HepG2 (cell line): ENCODE measurements around the gene MAN2A2. TPM values are rescaled to one million over a fixed set of nuclear protein-coding genes. Genes with fewer than 3 reads are reported as not detected.
A peak's percentile ranks its signal among the peaks of the same experiment; 100 is the strongest.

Experiments
- ESRRA ChIP-seq: sonication (generic); formaldehyde crosslinking; IDR thresholded peaks from 2 replicates; pipeline ENCODE4 v1.5.1; 2020; ENCODE audit warnings: mild to moderate bottlenecking, low read depth, missing genetic modification reagents
- GLMP ChIP-seq: sonication (generic); formaldehyde crosslinking; IDR thresholded peaks from 2 replicates; pipeline ENCODE4 v1.9.0; 2021; ENCODE audit warnings: missing genetic modification reagents, mild to moderate bottlenecking, borderline replicate concordance
- HOMEZ ChIP-seq: IDR thresholded peaks from 2 replicates; pipeline ENCODE4 v1.6.1; 2016; ENCODE audit warnings: low read depth
- RBM39 ChIP-seq: fragments of 200-400 bp; formaldehyde crosslinking; IDR thresholded peaks from one replicate; pipeline ENCODE4 v1.6.1; 2018; ENCODE audit warnings: antibody characterized with exemption, mild to moderate bottlenecking, low read depth, low read length; ENCODE audit not compliant: poor library complexity, severe bottlenecking
- ZHX2 ChIP-seq, 2 experiments: sonication (generic) in 1 of 2; formaldehyde crosslinking in 1 of 2; IDR thresholded peaks; 2 replicates each; pipeline versions ENCODE4 v1.6.1 to v1.9.0; 2014 to 2022; ENCODE audit warnings: antibody characterized with exemption in 1 of 2, borderline replicate concordance in 1 of 2, inconsistent platforms in 1 of 2, low read depth in 1 of 2, missing genetic modification reagents in 1 of 2
- ZMAT5 ChIP-seq: sonication (generic); formaldehyde crosslinking; IDR thresholded peaks from 2 replicates; pipeline ENCODE4 v1.5.0; 2020; ENCODE audit warnings: mild to moderate bottlenecking, low read depth, missing genetic modification reagents, borderline replicate concordance
- ZNF160 ChIP-seq: sonication (generic); formaldehyde crosslinking; IDR thresholded peaks from 2 replicates; pipeline ENCODE4 v1.8.0; 2022; ENCODE audit warnings: mild to moderate bottlenecking, inconsistent platforms, missing genetic modification reagents
- ZNF280D ChIP-seq: sonication (generic); formaldehyde crosslinking; IDR thresholded peaks from 2 replicates; pipeline ENCODE4 v1.5.1; 2020; ENCODE audit warnings: mild to moderate bottlenecking, missing genetic modification reagents
- ZNF343 ChIP-seq: sonication (generic); formaldehyde crosslinking; IDR thresholded peaks from 2 replicates; pipeline ENCODE4 v1.4.0; 2020; ENCODE audit warnings: mild to moderate bottlenecking, missing genetic modification reagents
- ZNF567 ChIP-seq: sonication (generic); formaldehyde crosslinking; IDR thresholded peaks from 2 replicates; pipeline ENCODE4 v1.8.1; 2023; ENCODE audit warnings: mild to moderate bottlenecking, missing genetic modification reagents, borderline replicate concordance
- ZNF580 ChIP-seq: IDR thresholded peaks from 2 replicates; pipeline ENCODE4 v1.6.1; 2016; ENCODE audit warnings: low read depth, borderline replicate concordance
- ZNF660 ChIP-seq: sonication (generic); formaldehyde crosslinking; IDR thresholded peaks from 2 replicates; pipeline ENCODE4 v1.5.1; 2020; ENCODE audit warnings: mild to moderate bottlenecking, low read depth, missing genetic modification reagents, borderline replicate concordance
- ZNF737 ChIP-seq: sonication (generic); formaldehyde crosslinking; IDR thresholded peaks from 2 replicates; pipeline ENCODE4 v1.5.0; 2020; ENCODE audit warnings: missing genetic modification reagents, mild to moderate bottlenecking, borderline replicate concordance
- ZNF747 ChIP-seq: sonication (generic); formaldehyde crosslinking; IDR thresholded peaks from 2 replicates; pipeline ENCODE4 v1.8.1; 2023; ENCODE audit warnings: missing genetic modification reagents, mild to moderate bottlenecking, borderline replicate concordance
- polyA plus RNA-seq, 8 experiments: library from polyadenylated mRNA; depleted of rRNA in 3 of 8; stranded (reverse) in 7 of 8; unstranded in 1 of 8; fragments of >200 nt; fragmentation: Illumina TruSeq in 4 of 8; extraction: Trizol in 4 of 8; gene quantifications; 2 replicates each; pipeline versions ENCODE4 v1.2.1 to v1.2.3, GENCODE V29; 2011 to 2016; ENCODE audit warnings: low read depth in 4 of 8, missing spikeins in 1 of 8, mixed read lengths in 1 of 8; ENCODE audit not compliant: insufficient read depth in 1 of 8
- total RNA-seq, 5 experiments: library from RNA; depleted of rRNA; stranded (reverse); fragments of >200 nt; fragmentation: Illumina TruSeq; extraction: Trizol; gene quantifications; 2 replicates each; pipeline ENCODE4 v1.2.3, GENCODE V29; 2016; ENCODE audit warnings: low read depth in 1 of 5

The MAN2A2 gene
- total and polyA plus RNA-seq, 2 of the 13 experiments (the other 11 are each of a cell fraction or from before 2014, with no cell fraction given) = 17.5 to 51.5 TPM

- TF ChIP-seq GLMP (CRISPR knock-in tag) = no peak
- no peak for TF ChIP-seq ZNF737 (CRISPR knock-in tag)
- 0 out of 2 replicates have a peak, but pooled peaks have one; percentile 27 for TF ChIP-seq ZNF160
- TF ChIP-seq RBM39 = no peak
- TF ChIP-seq ZNF343 = no peak
- TF ChIP-seq ZMAT5 (CRISPR knock-in tag) = no peak
- TF ChIP-seq ZHX2 (IDR thresholded peaks at IDR 0.05; ENCODE audit: low read depth) = peak; percentile 51; the same call in 1 of the 2 replicates
- TF ChIP-seq ZHX2 (CRISPR knock-in tag; IDR thresholded peaks at IDR 0.05; ENCODE audit: borderline replicate concordance) = no peak; the same call in 1 of the 2 replicates
- no peak for TF ChIP-seq ZNF280D (CRISPR knock-in tag)
- TF ChIP-seq HOMEZ = 0 out of 2 replicates have a peak, but pooled peaks have one; percentile 21
- no peak for TF ChIP-seq ZNF660 (CRISPR knock-in tag)
- 0 out of 2 replicates have a peak, but pooled peaks have one; percentile 26 for TF ChIP-seq ESRRA (CRISPR knock-in tag)
- TF ChIP-seq ZNF567 (CRISPR knock-in tag) = no peak
- TF ChIP-seq ZNF747 (CRISPR knock-in tag) = no peak
- no peak for TF ChIP-seq ZNF580 (CRISPR knock-in tag)
Measured at GRCh38 chr15:90860942-90861675, 42.0 kb upstream of the MAN2A2 start (continued).
